Esophagus (tissue), 2 donors: Measurements from ENCODE around the gene RNF32. TPM values are rescaled to one million over a fixed set of nuclear protein-coding genes. Genes with fewer than 3 reads are reported as not detected.
"Not testable (repeated sequence)": the region's sequence is repeated elsewhere in the genome, so short reads cannot be mapped to it uniquely, and the experiment has no call there.

ENCODE experiments used
- H3K27ac ChIP-seq, 2 donors: one replicate each; pipeline ENCODE4 v1.5.1; 2013; ENCODE audit warnings: low read depth in 2 of 2, mild to moderate bottlenecking in 2 of 2, inconsistent platforms in 1 of 2, low read length in 1 of 2, moderate library complexity in 1 of 2
- H3K27me3 ChIP-seq, 2 donors: one replicate each; pipeline ENCODE4 v1.6.1; 2013; ENCODE audit warnings: low read length in 2 of 2, control low read depth in 1 of 2, mild to moderate bottlenecking in 1 of 2; ENCODE audit not compliant: insufficient read depth in 2 of 2, control insufficient read depth in 1 of 2
- H3K36me3 ChIP-seq, 2 donors: one replicate each; pipeline ENCODE4 v1.6.1; 2013; ENCODE audit warnings: low read length in 1 of 2; ENCODE audit not compliant: control insufficient read depth in 2 of 2, insufficient read depth in 2 of 2
- H3K4me1 ChIP-seq, 2 donors: one replicate each; pipeline ENCODE4 v1.6.1; 2013; ENCODE audit warnings: low read length in 1 of 2; ENCODE audit not compliant: control insufficient read depth in 2 of 2, insufficient read depth in 2 of 2
- H3K4me3 ChIP-seq, 2 donors: one replicate each; pipeline ENCODE4 v1.5.1; 2013; ENCODE audit warnings: low read length in 2 of 2, mild to moderate bottlenecking in 2 of 2, low read depth in 1 of 2, moderate library complexity in 1 of 2
- H3K9me3 ChIP-seq, 2 donors: one replicate each; pipeline ENCODE4 v1.6.1; 2013; ENCODE audit warnings: mild to moderate bottlenecking in 2 of 2, low read depth in 1 of 2, low read length in 1 of 2, moderate library complexity in 1 of 2; ENCODE audit not compliant: control insufficient read depth in 2 of 2, insufficient read depth in 1 of 2
- WGBS, 2 donors: extraction: QIAGEN DNeasy Blood & Tissue Kit; methylation state at CpG; one replicate each; pipeline ENCODE4 v1.1.7; 2013; 5-methylcytosine and 5-hydroxymethylcytosine counted together
- polyA plus RNA-seq, 2 donors: library from polyadenylated mRNA; stranded (reverse); fragments of 200-250 nt; gene quantifications; one replicate each; pipeline ENCODE4 v1.2.3, GENCODE V29; 2013
- donor health status: healthy with polysubstance abuse.
- donor health status: Bipolar disorder and iron deficiency.

RNF32 gene
- polyA plus RNA-seq, 2 donors: 0.38 to 0.43 TPM

DNA sequence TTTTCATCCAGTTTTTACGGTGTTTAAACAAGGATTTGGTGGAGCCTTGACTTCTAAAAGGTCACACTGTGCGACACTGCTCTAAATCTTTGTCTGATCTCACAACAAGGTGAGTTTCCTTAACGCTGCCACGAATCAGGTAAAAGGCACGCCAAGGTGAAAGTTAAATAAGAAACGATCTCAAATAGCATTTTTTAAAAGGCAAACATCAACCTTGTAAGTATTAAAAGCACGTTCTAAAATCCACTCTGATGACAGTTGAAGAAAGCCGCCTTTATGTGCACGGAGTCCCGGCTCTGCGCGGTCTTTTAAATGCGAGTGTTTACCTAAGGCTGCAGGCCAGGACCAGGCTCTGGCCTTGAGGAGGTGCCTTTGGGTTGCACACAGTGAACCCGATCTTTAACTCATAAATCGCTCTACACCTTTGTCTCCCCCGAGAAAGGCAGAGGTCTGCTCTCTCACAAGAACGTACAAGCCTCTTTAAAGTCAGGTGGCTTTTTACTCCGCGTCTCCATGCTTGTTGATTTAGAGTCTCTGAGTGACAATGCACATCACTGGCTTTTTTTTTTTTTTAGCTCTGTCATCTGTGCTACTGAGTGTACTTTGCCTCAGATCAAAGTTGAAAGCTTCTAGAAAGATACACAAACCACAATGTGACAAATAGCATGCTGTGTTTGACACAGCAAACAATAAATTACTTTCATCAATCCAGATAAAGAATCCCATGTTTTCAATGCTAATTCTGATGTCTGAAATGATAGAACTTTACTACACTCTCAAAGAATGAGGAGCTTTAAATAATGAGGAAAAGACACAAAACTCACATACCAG, 25.9 kb upstream of the RNF32 start:
- peaks cover 0 to 3% of the 10 kb centered on the region in 2 donors for H3K27me3 ChIP-seq
- no peaks in the 10 kb centered on the region for H3K36me3 ChIP-seq
- 64 to 82% methylated on average over 19 of the region's 19 CpGs for WGBS, 2 donors
- peaks cover 2 to 7% of the 10 kb centered on the region in 2 donors for H3K4me1 ChIP-seq
- no peaks in the 10 kb centered on the region for H3K9me3 ChIP-seq
- H3K27ac ChIP-seq: no peak overlapping the region
- H3K4me3 ChIP-seq: no peak overlapping the region

- no peak overlapping the region for H3K27ac ChIP-seq
- H3K9me3 ChIP-seq: no peaks in the 10 kb centered on the region
- peak overlapping the region; percentile 20 to 52 for H3K4me3 ChIP-seq
- peaks cover 0 to 3% of the 10 kb centered on the region in 2 donors for H3K27me3 ChIP-seq
- H3K4me1 ChIP-seq: peaks cover 2 to 7% of the 10 kb centered on the region in 2 donors
- no peaks in the 10 kb centered on the region for H3K36me3 ChIP-seq
- 7 to 12% methylated on average over 72 to 92 of the region's 92 CpGs for WGBS, 2 donors
These were observed 24.0 kb upstream of the RNF32 start for GRCh38 chr7:156616269-156617202.

- Histone ChIP-seq H3K9me3 (no peaks in the 10 kb centered on the region), H3K4me3 (no peak overlapping the region), H3K27me3 (peaks cover 0 to 3% of the 10 kb centered on the region in 2 donors), H3K4me1 (peaks cover 2 to 7% of the 10 kb centered on the region in 2 donors), H3K27ac (no peak overlapping the region), H3K36me3 (no peaks in the 10 kb centered on the region)
- WGBS, 2 donors: 64 to 77% methylated on average over 11 of the region's 11 CpGs
These were observed 23.4 kb upstream of the RNF32 start for GRCh38 chr7:156617215-156617614.

- Histone ChIP-seq H3K4me1 (peaks cover 2 to 7% of the 10 kb centered on the region in 2 donors), H3K27me3 (no peaks in the 10 kb centered on the region), H3K9me3 (no peaks in the 10 kb centered on the region), H3K36me3 (no peaks in the 10 kb centered on the region), H3K27ac (no peak overlapping the region), H3K4me3 (no peak overlapping the region)
- 92 to 95% methylated on average over 18 of the region's 18 CpGs for WGBS, 2 donors
These were observed 22.3 kb upstream of the RNF32 start for GRCh38 chr7:156618078-156618779.

- H3K4me1 ChIP-seq: peaks cover 2 to 7% of the 10 kb centered on the region in 2 donors
- no peaks in the 10 kb centered on the region for H3K9me3 ChIP-seq
- H3K27me3 ChIP-seq: no peaks in the 10 kb centered on the region
- 87 to 93% methylated on average over 14 of the region's 14 CpGs for WGBS, 2 donors
- no peak overlapping the region for H3K27ac ChIP-seq
- no peaks in the 10 kb centered on the region for H3K36me3 ChIP-seq
- no peak overlapping the region for H3K4me3 ChIP-seq
These were observed 21.7 kb upstream of the RNF32 start for GRCh38 chr7:156618780-156619367.

GRCh38 chr7:156619488-156620290, 20.9 kb upstream of the RNF32 start:
- not testable (repeated sequence) for H3K36me3 ChIP-seq, H3K27me3 ChIP-seq, H3K9me3 ChIP-seq, H3K4me1 ChIP-seq, H3K4me3 ChIP-seq, H3K27ac ChIP-seq
- WGBS, 2 donors: 86 to 87% methylated on average over 13 of the region's 13 CpGs

- WGBS, 2 donors: 72 to 74% methylated on average over 3 of the region's 3 CpGs
- no peak overlapping the region for H3K27ac ChIP-seq
- H3K4me3 ChIP-seq: no peak overlapping the region
- H3K36me3 ChIP-seq: no peaks in the 10 kb centered on the region
- no peaks in the 10 kb centered on the region for H3K27me3 ChIP-seq
- H3K9me3 ChIP-seq: no peaks in the 10 kb centered on the region
- H3K4me1 ChIP-seq: peaks cover 2 to 7% of the 10 kb centered on the region in 2 donors
These were observed 20.3 kb upstream of the RNF32 start for GRCh38 chr7:156620291-156620675.

- Histone ChIP-seq H3K4me3 (no peak overlapping the region), H3K36me3 (no peaks in the 10 kb centered on the region), H3K27ac (no peak overlapping the region), H3K4me1 (peaks cover 0 to 2% of the 10 kb centered on the region in 2 donors), H3K9me3 (no peaks in the 10 kb centered on the region), H3K27me3 (no peaks in the 10 kb centered on the region)
These were observed 18.9 kb upstream of the RNF32 start for GRCh38 chr7:156621652-156622051.
